ENCODE data around the gene MINDY3. TPM values are rescaled to one million over a fixed set of nuclear protein-coding genes. Genes with fewer than 3 reads are reported as not detected.
"Not testable (repeated sequence)": the region's sequence is repeated elsewhere in the genome, so short reads cannot be mapped to it uniquely, and the experiment has no call there.

Gene MINDY3
- 16.7 TPM for total RNA-seq
- long read RNA-seq, transcript MINDY3-201 (15 exons, 2,381 nt) = major isoform, 5 of 13 reads
- long read RNA-seq, partial matches to known transcripts = 1 of 13 reads
- long read RNA-seq, other reads (novel, unspliced or antisense) = 3 of 13 reads

- ATAC-seq (ENCODE audit: poor library complexity) (peak; percentile 99), DNase-seq (peak; percentile 89)
- intact Hi-C loops (cut with DNase I) = no loop called here
These were observed at the start of gene MINDY3 for GRCh38 chr10:15859906-15860691. TSS of gene MINDY3 (minus strand) at chr10:15860507. CDS start at chr10:15860299, 208 bp downstream.

DNA sequence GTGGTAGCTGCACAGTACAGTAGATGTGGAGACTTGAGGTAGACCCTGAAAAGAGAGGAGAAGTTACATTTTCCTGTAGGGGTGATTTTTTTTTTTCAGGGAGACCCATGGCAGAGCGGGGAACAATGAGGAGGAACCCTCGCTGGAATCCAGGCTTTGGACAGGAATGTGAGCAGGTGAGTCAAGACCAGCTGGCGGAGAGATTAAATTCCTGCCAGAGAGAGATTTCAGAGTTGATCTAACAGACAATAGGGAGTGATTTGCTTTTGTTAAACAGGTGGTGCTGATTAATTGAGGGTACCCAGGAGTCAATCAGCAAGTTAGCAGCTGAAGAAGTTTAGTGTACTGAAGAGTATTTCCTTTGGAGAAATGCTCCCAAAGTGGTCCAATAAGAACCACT lies 41.6 kb upstream of the MINDY3 start:
- intact Hi-C loops (cut with DNase I) = no loop called here
- no peak for DNase-seq
- no peak for ATAC-seq (ENCODE audit: poor library complexity)

DNA sequence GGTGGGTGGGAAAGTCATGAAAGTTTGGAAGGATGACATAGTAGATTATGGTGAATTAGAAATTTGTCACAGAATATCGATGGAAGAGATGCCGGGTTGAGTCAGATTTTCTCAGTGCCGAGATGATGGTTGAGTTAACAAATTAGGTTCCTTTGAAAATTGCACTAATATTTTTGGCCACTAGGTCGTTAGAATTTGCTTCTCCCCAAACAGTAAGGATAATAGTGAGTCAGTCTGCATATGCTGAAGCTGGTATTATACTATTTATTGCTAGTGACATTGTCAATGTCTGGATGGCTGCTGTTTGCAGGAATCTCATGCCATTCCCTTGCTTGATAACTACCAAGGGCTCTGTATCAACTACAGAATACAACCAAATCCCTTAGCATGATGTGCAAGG lies 37.7 kb upstream of the MINDY3 start:
- DNase-seq (no peak), ATAC-seq (ENCODE audit: poor library complexity) (no peak)
- intact Hi-C loops (cut with DNase I) = no loop called here

DNA sequence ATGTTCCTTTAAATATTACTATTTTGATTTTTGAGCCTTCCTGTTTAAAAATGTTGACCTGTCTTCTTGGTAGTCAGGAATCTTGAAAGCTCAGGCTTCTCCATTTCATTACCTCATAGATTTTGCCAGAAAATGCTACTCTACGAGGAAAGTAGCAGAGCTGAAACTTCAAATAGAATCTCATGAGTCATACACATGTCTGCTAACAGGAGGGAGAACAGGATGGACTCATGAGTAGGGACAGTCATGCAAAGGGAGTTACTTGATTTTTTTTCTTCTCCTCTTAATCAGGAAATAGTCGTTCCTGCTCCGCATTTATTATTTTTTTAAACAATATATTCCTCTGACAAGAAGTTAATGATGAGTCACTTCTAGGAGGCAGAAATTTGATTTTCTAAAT lies 37.0 kb upstream of the MINDY3 start:
- intact Hi-C loops (cut with DNase I) = no loop called here
- ATAC-seq (ENCODE audit: poor library complexity) (no peak), DNase-seq (no peak)

DNA sequence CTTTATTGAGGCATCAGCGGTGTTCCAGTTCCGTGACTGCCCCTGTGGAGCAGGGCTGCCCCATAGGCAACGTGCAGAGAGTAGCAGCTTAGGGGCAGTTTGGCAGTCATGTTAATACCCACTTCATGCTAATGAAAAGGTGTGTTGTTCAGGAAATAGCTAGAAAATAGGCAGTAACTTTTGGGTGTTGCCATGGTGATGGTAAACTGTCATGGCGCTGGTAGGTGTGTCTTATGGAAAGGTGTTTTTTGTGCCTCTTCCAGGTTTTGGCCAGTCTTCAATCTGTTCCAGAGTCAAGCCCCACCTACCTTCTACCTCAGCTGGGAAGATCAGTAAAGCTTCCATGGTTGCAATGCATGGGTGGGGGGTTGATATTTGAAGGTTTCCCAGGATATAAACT lies 36.3 kb upstream of the MINDY3 start:
- ATAC-seq (ENCODE audit: poor library complexity) (no peak), DNase-seq (no peak)
- intact Hi-C loops (cut with DNase I) = no loop called here

- intact Hi-C loops (cut with DNase I) = no loop called here
- DNase-seq (no peak), ATAC-seq (ENCODE audit: poor library complexity) (no peak)
These were observed 24.1 kb upstream of the MINDY3 start for GRCh38 chr10:15884447-15884846.

GRCh38 chr10:15881542-15881941 lies 21.2 kb upstream of the MINDY3 start:
- ATAC-seq (ENCODE audit: poor library complexity) (no peak), DNase-seq (no peak)
- intact Hi-C loops (cut with DNase I) = no loop called here

DNA sequence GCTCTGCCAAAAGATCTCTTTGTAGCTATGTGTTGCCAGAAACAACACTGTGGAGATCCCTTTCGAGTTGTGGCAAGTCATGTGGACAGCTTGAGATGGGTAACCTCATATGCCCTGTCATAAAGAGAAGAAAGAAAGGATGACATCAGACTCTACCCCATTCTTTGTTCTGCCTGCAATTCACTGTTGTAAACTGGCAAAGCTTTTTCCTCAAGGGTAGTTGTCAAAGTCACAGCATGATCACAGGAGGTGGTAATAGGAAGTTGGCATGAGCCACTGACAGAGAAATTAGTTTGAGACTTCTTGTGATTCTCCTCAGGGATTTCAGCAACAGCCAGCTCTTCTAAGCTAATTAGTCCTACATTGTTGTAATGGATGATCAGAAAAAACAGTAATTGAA lies 19.4 kb upstream of the MINDY3 start:
- intact Hi-C loops (cut with DNase I) = no loop called here
- DNase-seq (no peak), ATAC-seq (ENCODE audit: poor library complexity) (no peak)

- no peak for ATAC-seq (ENCODE audit: poor library complexity)
- intact Hi-C loops (cut with DNase I) = no loop called here
- DNase-seq = no peak
These were observed 18.8 kb upstream of the MINDY3 start for GRCh38 chr10:15879058-15879457.

- intact Hi-C loops (cut with DNase I) = no loop called here
- DNase-seq (no peak), ATAC-seq (ENCODE audit: poor library complexity) (no peak)
These were observed 17.7 kb upstream of the MINDY3 start for GRCh38 chr10:15877836-15878576.

DNA sequence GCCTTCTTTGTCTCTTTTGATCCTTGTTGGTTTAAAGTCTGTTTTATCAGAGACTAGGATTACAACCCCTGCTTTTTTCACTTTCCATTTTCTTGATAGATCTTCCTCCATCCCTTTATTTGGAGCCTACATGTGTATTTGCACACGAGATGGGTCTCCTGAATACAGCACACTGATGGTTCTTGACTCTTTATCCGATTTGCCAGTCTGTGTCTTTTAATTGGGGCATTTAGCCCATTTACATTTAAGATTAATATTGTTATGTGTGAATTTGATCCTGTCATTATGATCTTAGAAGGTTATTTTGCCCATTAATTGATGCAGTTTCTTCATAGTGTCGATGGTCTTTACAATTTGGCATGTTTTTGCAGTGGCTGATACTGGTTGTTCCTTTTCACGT lies 16.0 kb upstream of the MINDY3 start:
- intact Hi-C loops (cut with DNase I); ATAC-seq (ENCODE audit: poor library complexity): not testable (repeated sequence)

DNA sequence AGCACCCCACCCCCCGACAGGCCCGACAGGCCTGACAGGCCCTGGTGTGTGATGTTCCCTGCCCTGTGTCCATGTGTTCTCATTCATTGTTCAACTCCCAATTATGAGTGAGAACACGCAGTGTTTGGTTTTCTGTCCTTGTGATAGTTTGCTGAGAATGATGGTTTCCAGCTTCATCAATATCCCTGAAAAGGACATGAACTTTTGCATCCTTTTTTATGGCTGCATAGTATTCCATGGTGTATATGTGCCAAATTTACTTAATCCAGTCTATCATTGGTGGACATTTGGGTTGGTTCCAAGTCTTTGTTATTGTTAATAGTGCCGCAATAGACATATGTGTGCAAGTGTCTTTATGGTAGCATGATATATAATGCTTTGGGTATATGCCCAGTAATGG lies 12.3 kb upstream of the MINDY3 start:
- intact Hi-C loops (cut with DNase I); ATAC-seq (ENCODE audit: poor library complexity); DNase-seq: not testable (repeated sequence)

More for the DNA sequence above, 16.0 kb upstream of the MINDY3 start:
- not testable (repeated sequence) for DNase-seq

- intact Hi-C loops (cut with DNase I) = no loop called here
- no peak for DNase-seq
- no peak for ATAC-seq (ENCODE audit: poor library complexity)
These were observed 11.5 kb upstream of the MINDY3 start for GRCh38 chr10:15871823-15872222.

DNA sequence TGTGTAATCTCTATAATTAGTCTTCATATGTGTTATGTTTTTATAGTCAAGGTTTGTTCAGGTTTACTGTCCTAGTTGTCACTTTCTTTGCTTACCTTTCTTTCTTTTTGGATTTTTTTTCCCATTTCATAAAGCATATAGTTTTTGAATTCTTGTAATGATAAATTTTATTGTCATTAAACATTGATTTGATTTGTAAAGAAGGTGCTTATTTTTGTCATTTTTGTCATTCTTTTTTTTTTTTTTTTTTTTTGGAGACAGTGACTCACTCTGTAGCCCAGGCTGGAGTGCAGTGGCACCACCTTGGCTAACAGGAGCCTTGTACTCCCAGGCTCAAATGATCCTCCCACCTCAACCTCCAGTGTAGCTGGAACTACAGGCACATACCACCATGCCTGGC lies 9.6 kb upstream of the MINDY3 start:
- no peak for DNase-seq
- intact Hi-C loops (cut with DNase I) = no loop called here
- ATAC-seq (ENCODE audit: poor library complexity) = no peak

- intact Hi-C loops (cut with DNase I) = no loop called here
- ATAC-seq (ENCODE audit: poor library complexity) = no peak
- DNase-seq = no peak
These were observed 7.7 kb upstream of the MINDY3 start for GRCh38 chr10:15868006-15868405.

DNA sequence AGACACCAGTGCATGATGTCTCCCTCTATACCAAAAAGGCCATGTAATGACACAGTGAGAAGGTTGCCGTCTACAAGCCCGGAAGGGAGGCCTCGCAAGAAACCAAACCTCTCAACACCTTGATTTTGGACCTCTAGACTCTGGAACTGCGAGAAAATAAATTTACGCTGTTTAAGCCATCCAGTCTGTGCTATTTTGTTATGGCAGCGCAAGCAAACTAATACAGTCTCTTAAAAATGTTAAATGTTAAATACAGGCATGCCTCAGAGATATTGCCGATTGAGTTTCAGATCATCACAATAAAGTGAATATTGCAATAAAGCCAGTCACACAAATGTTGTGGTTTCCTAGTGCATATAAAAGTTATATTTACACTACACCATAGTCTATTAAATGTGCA lies 5.0 kb upstream of the MINDY3 start:
- DNase-seq = no peak
- no peak for ATAC-seq (ENCODE audit: poor library complexity)
- intact Hi-C loops (cut with DNase I) = no loop called here

GRCh38 chr10:15864419-15864818 lies 4.1 kb upstream of the MINDY3 start:
- intact Hi-C loops (cut with DNase I) = no loop called here
- DNase-seq = no peak
- no peak for ATAC-seq (ENCODE audit: poor library complexity)

DNA sequence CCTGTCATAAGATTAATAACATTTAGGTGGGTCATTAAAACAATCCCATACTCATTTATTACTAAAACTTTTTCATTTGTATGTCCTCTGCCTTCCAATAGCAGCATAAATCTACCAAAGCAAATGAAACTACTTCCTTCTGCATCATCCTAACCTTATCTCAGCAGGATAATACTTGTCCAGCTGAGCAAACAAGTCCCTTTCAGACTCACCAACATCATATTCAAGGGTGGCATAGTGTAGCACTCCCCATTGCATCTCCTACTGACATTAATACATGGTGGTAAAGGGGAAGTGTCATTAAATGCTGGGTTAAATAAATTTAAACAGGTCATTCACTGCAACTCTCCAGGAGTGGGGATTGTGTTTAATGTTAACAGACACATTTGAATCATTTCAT lies 3.4 kb upstream of the MINDY3 start:
- DNase-seq = no peak
- intact Hi-C loops (cut with DNase I) = no loop called here
- ATAC-seq (ENCODE audit: poor library complexity) = no peak

DNA sequence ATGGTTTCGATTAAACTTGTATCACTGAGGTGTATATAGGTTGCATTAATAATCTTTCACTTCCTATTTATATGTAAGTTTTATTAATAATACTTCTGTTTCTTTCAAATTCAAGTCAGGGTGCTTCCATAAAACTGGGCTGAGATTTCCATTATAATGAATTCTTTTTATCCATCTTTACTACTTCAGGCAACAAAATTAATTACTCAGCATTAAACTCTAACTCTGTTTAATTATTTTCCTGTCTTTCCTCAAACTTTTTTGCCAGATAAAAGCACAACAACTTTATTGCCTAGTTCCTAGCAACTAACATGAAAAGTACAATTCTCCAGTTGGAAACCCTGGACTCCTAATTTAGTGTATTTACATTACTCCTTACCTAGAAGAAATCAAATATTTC lies 3.0 kb upstream of the MINDY3 start:
- intact Hi-C loops (cut with DNase I) = no loop called here
- DNase-seq (no peak), ATAC-seq (ENCODE audit: poor library complexity) (no peak)

DNA sequence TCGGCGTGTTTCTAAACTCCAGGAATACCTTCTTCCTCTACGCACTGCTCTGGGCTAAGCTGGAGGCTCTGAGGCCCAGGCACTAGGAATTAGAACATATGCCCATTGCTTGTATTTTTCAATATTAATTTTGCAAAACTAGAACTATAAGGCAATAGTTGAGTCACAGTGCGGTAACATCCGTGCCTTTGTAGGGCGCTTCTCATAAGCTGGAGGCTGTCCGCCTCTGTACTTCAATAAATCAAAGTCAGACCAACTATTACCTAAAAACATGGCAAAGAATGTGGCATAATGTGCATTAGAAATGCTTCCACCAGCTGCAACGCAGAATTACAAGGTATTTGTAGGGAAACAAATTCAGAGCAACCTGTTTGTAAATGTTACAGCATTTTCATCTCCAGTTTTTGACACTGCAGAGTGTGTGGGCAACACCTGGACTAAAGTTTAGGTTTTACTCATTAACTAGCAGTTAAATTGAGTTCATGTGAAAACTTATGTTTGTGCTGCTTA lies 440 bp upstream of the MINDY3 start:
- DNase-seq = no peak

More for the DNA sequence above, 440 bp upstream of the MINDY3 start:
- ATAC-seq (ENCODE audit: poor library complexity) = no peak
- intact Hi-C loops (cut with DNase I) = no loop called here

Measured in Right ventricle myocardium superior (tissue), 1 donor.